Epithelial cell of prostate (primary cell): Measurements from ENCODE around the gene TMEM158.

Experiments
- DNase-seq: peaks from one replicate; pipeline ENCODE4 v3.0.0-alpha.2; 2011; ENCODE audit warnings: low read depth, low spot score
- H3K27ac ChIP-seq: fragments of 450-650 bp; 2 replicates; pipeline ENCODE4 v1.5.1; 2017; ENCODE audit warnings: mild to moderate bottlenecking

TMEM158 gene

DNA sequence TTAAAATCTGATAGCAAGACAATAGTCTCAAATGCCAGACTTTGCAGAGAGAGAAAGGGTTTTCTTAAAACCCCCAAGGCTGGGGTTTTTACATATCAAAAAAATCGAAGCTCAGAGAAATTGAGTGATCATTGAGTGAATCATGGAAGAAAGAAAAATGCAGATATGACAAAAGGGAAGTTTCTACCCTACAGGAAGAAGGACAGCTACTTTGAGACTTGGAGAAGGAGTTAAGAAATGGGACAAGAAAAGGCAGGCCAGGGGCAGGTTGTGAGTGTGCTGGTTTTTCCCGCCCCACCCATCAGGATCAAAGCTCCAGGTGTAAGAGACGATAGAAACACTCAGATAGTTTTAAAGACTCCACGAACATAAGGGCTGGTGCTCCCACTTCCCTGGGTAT, 18.6 kb downstream of the TMEM158 start:
- no peak for DNase-seq

DNA sequence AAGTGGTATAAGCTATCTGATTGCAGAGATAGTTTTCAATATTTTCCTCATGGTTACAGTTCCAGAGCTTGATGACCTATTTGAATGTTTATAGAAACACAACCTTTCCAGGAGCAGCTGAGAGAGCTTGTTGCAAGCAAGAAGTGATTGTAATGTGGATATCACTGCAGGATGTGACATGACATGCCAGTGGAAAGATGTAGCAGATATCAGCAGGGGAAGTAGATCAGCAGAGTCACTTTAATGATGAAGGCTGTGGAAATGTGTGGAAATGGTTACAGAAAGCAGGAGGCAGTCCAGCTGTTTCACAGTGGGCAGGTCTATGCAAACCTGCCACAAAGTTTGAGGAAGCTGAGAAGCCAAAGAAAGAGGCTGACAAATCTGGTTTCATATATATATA, 21.0 kb downstream of the TMEM158 start:
- H3K27ac ChIP-seq, result peak overlapping the region; percentile 39
- DNase-seq, result no peak

More for the DNA sequence above, 18.6 kb downstream of the TMEM158 start:
- H3K27ac ChIP-seq, result peak overlapping the region; percentile 75

DNA sequence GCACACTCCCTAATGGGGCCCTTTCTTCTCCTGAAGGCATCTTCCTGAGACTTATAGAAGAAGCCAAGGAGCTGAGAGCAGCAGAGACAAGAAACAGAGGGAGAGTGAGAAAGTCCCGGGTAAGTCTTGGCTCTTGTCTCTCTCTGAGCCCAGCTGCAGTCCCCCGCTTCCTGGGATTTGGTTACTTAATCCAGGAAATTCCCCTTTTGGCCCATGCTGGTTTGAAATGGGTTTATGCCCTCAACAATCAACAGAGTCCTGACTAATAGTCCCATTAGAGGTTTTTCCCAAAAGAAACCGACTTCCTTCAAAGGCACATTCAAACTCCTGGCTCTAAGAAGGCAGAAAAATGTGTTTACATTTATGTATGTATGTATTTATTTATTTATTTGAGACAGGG, 22.0 kb downstream of the TMEM158 start:
- no peak for DNase-seq
- peak overlapping the region; percentile 39 for H3K27ac ChIP-seq

DNA sequence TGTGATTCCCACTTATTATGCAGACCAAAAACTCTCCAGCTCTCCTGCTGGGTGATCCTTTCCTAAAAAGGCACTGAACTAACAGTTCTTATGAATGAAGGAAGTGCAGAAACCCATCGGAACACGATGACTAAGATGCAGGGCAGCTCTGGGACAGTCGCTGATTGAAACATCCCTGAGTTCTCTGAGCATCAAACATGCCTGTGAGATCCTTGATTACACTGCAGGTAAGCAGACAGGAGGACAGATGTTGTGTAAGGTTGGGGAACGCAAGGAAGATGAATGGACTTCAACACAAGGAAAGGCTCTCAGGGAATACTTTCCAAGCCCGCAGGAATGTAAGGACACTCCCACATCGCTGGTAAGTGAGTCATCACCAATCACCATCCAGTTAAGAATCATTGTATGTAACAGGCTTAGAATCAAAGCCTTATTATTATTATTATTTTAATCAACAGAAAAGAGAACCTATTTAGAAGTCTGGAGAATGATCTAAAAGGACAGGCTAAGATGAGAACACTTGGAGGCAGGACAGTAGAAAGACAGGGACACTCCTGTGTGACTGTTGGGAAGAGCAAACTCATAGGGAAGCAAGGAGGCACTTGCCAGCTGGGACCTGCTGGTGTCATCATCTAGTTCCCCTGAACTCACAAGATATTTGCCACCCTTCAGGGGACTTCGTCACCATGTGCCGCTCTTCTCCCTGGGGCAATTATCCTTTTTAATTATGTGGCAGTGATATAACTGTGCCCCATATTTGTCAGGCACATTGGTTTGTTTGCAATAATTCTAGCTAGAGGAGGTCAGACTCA, 26.0 kb downstream of the TMEM158 start:
- H3K27ac ChIP-seq, result peak overlapping the region; percentile 92
- DNase-seq, result peak; percentile 93

DNA sequence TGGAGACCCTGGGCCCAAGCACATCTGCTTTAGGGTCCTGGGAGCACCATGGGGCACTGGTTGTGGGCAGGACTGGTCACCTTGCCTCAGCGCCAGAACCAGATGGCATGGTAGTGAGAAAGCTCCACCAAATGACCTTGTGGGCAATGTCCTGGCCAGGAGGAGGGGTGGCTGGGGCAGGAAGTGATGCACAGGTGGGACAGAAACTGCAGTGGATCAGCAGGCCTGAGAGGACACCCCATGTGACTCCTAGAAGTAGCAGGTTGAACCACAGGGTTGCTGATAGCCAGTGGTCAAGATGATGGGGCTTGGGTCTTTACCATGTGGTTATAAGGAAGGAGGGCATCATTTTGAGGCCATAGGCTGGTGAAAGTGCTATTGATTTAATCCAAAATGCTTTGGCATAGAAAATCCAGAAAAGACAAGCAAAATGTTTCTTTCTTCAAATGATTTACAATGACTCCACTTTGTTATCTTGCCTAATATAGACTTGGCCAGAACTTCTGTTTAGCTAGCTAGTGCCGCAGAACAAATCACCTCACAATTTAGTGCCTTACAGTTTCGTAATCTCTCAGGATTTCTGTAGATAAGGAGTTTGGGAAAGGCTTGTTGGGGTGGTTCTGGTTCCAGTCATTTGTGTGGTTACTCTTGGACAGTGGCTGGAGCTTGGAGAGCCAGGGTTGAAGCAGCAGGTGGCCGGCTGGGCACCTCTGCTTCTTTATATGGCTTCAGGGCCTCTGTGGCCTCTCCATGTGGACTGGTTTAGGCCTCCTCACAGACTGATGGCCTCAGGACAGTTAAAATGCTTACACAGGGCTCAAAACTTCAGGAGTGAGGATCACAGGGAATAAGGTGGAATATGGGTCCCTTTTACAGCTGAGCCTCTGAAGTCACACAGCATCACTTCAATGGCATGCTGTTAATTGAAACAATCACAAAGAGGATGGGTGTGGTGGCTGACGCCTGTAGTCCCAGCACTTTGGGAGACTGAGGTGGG, 27.5 kb downstream of the TMEM158 start:
- H3K27ac ChIP-seq, result peak overlapping the region; percentile 92
- no peak for DNase-seq

DNA sequence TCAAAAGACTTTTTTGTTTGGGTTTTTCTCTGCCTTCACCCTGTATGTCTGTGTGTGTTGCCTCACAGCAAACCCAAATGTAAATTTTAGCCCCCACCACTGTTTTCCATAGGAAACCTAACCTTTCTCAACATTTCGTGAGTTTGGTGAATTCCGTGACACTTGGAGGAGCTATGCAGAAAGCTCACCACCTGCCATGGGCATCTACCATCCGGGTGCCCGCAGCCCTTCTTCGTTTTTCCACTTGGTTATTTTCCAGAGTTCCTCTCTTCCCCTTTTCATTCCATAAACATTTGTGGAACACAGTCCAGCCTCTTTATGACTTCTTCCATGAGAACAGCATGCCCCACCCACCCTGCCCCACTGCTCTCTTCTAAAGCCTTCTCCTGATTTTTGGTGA, 31.3 kb downstream of the TMEM158 start:
- no peak for DNase-seq
- no peak overlapping the region for H3K27ac ChIP-seq

DNA sequence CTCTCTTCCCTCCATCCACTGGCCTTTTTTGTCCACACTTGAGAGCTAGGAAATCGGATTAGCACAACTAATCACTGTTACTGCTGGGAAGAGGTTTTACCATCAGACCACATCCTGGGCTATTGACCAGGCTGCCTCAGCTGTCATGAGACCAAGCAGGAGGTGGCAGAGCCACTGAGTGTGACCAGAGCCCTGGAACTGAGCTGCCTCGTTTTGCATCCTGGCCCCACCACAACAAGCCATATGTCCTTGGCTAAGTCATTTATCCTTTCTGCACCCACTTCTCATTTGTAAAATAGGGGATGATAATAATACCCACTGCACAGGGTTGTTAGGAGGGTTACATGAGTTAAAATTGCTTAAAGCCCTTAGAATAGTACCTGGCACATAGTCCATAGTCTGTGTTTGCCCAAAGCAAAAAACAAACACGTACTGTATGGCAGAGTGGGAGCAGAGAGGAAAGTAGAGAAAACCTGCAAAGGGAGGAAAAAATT, 34.1 kb downstream of the TMEM158 start:
- no peak for DNase-seq
- no peak overlapping the region for H3K27ac ChIP-seq

DNA sequence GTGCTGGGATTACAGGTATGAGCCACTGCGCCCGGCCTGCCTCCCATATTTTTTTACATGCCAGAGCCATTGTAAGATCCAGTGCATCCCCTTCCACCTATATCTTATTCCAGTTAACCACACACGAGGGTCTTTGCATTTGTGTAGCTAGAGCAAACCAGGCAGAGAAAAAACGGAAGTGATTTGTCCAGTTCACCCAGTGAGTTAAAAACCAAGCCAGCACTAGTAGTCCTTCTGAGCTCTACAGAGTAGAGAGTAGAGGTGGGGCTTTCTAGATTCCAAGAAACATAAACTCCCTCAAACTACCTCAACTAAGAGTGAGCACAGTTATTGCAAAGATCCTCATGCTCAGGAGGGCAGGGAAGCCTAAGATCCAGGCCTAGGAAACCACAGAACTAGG, 34.7 kb downstream of the TMEM158 start:
- DNase-seq, result no peak
- no peak overlapping the region for H3K27ac ChIP-seq

DNA sequence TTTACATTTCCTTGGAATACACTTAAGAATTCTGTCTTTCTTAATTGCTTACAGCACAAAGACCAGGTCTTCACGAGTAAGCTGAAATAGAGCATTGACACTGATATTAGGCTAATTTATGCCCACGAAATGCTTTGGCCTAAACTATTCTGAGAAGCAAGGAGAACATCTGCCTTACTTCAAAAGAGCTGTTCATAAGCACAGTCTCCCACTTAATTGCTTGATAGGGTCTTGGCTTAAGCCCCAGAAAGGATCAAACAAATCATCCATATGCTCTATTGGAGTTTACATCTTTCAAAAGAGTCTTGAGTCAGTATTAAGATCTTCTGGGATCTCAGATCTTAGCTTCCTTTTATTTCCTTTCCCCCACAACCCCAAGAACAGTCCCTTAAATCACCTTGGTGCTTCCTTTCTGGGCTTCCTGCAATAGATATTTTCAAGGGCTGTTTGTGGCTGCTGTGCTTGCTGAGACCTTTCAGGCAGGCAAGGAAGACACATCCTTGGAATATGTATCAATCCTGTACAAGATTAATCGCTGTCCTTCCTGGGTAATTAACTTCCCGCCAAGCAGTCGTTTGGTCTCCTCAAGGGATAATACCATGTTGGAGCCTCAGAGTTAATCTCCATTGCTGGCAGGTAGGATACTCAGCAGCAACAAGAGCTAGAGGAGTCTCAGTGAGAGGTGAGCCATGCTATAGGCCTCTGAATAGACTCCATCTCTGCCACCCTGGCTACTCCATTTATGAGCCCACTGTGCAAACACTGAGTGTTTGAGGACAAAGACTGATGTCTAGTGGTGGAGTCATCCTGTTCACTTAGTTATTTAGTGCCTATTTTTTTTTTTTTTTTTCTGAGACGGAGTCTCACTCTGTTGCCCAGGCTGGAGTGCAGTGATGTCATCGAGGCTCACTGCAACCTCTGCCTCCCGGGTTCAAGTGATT, 37.1 kb downstream of the TMEM158 start:
- no peak overlapping the region for H3K27ac ChIP-seq
- DNase-seq, result no peak

DNA sequence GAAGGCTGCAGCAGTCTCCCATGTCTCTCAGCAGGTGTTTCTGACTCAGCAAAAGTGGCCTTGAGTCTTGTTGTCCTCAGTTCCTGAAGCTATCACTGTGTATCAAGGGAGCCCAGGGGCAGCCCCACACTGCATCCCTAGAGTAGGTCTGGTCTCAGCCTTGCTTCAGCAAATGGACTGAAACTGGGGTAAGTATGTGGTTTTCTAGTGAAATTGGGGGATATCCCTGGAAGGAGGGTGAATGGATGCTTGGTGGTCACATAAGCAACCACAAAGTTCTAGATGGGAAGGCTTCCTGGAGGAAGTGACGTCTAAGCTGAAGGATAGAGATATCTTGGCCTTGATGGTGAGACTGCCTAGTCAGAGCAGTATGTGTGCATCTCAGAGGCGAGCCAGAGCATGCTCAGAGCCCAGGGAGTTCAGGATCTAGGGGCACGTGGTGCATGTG, 38.4 kb downstream of the TMEM158 start:
- no peak overlapping the region for H3K27ac ChIP-seq
- no peak for DNase-seq

DNA sequence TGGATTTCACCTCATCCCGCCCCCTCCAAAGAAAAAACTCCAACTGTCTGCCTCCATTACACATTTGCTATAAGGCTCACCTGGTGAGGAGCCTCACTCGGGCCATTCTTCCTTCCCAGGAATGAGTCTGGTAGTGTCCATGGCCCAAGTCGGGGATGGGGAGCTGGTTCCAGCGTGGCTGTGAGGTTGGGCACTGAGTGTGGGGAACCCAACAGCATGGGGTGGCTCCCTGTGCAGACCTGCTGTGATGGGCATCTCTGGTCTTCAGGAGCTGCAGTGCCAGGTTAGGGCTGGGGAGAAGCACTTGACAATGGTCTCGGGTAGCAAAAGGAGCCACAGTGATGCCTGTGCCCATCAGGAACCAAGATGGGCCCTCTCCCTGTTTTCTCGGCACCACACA, 39.2 kb downstream of the TMEM158 start:
- no peak overlapping the region for H3K27ac ChIP-seq
- no peak for DNase-seq

DNA sequence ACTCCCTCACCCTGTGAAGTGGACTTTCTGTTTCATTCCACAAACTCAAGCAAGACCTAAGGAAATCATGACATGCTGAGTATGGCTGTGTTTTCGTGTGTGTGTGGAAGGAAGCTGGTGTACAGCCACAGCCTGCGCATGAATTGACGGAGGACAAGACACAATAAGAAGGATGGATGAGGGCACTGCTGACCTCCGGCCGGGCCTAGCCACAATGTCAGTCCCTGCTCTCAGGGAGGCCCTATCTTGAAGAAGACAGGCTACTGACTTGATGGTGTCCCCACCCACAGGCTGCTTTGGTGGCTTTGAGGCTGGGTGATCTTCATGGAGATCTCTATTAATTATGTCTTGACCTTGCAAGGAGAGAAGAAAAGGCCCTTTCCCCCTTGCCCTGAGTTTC, 40.6 kb downstream of the TMEM158 start:
- no peak overlapping the region for H3K27ac ChIP-seq
- no peak for DNase-seq

DNA sequence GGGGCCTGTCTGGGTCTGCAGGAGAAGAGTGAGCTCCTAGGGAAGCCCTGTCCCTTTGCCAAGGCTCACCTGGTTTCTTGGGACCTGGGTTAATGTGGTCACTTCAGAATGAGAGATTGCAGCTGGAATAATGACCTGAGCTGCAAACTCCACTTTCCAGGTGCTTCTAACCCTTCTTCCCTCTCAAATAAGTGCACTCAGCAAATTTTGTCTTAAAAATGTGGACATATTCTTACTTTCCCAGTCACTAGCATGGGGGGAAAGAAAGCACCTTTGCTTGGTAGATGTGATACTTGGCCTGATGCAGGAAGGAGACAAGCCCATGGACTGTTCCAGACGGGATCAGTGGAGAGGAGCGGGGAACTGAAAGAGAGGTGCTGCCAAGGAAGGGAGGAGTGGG, 41.0 kb downstream of the TMEM158 start:
- H3K27ac ChIP-seq, result no peak overlapping the region
- no peak for DNase-seq

DNA sequence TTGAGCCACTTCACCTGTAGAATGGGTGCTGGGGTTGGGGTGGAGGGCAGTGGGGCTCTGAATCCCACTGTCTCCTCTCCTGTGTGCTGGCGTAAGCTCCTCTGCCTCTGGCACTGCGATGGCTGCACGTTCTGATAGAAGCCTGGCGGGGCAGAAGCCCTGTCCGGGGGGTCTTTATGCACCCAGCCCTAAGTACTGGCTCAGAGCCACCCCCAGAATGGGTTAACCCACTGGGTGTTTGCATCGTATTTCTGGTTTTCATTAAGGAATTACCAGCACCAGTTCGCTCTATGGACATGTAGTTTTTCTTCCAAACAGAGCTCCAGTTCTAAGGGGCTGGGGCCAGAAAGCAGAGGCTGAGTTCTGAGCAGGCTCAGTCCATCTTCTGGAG, 42.2 kb downstream of the TMEM158 start:
- peak overlapping the region; percentile 77 for H3K27ac ChIP-seq
- no peak for DNase-seq

DNA sequence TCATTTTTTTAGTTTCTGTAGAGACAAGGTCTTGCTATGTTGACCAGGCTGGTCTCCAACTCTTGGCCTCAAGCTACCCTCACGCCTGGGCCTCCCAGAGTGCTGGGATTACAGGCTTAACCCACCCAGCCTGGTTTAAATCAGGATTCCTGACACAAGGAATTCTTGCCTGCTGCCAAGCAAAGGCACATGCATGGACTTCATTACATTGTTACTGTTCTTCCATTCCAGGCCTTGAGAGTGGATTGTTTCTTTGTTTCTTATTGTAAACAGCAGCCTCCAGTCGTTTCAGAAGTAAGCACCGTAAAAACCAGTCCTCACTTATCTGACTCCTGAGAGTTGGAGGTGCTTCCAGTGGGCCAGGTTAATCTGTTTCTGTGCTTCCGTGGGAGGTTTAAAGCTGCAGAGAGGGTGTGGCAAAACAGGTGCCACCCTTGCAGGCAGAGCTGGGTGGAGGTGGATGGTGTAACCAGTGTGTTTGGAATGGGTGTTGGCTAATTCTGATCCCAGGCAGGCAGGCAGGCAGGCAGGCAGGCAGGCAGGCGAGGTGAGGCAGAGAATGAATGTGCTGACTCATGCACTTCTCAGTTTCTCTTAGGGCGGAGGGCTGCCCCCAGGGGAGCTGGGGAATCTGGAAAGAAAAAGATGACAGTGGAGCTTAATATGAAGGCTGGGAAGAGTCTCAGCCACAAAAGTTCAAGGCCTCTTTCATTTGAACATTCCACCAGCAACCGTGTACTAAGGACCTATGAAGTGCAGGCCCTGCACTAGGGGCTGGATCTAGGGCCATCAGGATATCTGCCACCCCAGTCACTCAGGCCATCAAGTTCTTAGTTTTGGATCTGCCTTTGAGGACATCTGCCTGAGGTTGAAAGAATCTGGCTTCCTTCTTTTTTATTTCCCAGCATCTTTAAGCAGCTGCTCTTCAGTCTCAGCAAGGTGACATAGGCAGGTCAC, 42.9 kb downstream of the TMEM158 start:
- peak overlapping the region; percentile 77 for H3K27ac ChIP-seq
- peak; percentile 90 for DNase-seq

DNA sequence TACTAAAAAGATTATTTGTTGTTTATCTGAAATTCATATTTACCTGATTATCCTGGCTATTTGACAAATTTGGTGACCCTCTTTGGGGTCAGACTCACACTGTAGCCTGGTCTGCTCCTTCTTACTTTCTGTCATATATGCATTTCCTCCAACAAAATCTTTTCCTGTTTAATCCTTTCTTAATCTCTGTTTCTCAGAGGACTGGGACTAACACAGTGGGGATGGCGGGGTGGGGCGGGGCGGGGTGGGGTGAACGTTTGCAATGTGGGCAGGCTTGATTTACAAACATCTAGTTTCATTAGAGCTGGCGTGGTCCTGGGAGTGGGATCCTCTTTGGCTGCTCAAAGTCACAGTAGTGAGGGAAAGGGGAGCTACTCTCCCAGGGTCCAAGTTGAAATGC, 44.6 kb downstream of the TMEM158 start:
- DNase-seq, result no peak
- peak overlapping the region; percentile 77 for H3K27ac ChIP-seq

DNA sequence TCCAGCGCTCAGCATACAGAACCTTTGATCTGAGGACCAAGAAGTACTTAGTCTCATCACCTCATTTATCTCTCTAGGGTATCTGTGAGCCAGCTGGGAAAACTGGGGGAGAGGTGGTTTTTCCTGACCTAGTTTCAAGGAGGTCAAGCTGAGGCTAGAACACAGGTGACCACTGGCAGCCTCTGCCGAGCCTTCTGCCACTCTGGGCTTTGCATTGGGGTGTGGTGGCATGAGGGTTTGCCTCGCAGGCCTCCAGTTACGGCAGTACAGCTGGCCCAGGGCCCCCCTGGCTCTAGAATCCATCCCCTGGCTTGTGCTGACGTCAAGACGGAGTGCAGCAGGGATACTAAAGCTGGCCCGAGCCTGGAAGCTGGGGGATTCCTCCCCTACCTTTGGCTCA, 45.2 kb downstream of the TMEM158 start:
- H3K27ac ChIP-seq, result no peak overlapping the region
- DNase-seq, result no peak

DNA sequence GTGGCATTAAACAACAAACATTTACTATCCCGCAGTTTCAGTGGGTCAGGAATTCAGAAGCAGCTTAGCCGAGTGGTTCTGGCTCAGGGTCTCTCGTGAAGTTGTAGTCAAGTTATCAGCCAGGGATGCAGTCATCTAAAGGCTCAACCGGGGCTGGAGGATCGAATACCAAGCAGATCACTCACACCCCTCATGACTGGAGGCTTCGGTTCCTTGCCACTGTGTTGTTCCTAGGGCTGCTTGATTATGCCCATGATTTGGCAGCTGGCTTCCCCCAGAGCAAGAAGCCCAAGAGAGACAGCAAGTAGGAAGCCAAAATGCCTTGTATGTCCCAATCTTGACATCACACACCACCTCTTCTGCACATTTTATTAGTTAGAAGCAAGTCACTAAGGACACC, 46.0 kb downstream of the TMEM158 start:
- DNase-seq, result no peak
- no peak overlapping the region for H3K27ac ChIP-seq

DNA sequence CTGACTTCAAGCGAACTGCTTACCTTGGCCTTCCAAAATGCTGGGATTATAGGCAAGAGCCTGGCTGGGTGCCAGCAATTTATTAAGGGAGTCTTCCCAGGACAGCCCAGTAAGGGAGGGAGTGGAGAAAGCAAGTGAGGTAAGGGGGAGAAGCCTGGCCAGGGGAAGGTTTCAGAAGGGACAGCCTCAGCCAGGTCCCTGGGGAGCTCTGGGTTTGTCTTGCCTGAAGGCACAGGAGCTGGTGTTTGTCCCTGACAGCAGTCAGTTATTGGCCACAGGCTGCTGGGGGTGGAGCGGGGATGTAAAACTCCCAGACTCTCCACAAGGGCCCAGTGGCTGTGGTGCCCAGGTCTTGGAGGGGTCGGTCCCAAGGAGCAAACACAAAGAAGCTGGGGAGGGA, 46.9 kb downstream of the TMEM158 start:
- no peak for DNase-seq
- no peak overlapping the region for H3K27ac ChIP-seq
